GM11168 (cell line): Measurements from ENCODE around the gene SCN5A.

Experiments used
- in situ Hi-C: fragments of 300-500 bp; cut with MboI; formaldehyde crosslinking; loops from one replicate; pipeline ENCODE4 v1.12.0; 2022; ENCODE audit warnings: low sequenced_read_pairs; ENCODE audit not compliant: unreplicated experiment

The SCN5A gene

DNA sequence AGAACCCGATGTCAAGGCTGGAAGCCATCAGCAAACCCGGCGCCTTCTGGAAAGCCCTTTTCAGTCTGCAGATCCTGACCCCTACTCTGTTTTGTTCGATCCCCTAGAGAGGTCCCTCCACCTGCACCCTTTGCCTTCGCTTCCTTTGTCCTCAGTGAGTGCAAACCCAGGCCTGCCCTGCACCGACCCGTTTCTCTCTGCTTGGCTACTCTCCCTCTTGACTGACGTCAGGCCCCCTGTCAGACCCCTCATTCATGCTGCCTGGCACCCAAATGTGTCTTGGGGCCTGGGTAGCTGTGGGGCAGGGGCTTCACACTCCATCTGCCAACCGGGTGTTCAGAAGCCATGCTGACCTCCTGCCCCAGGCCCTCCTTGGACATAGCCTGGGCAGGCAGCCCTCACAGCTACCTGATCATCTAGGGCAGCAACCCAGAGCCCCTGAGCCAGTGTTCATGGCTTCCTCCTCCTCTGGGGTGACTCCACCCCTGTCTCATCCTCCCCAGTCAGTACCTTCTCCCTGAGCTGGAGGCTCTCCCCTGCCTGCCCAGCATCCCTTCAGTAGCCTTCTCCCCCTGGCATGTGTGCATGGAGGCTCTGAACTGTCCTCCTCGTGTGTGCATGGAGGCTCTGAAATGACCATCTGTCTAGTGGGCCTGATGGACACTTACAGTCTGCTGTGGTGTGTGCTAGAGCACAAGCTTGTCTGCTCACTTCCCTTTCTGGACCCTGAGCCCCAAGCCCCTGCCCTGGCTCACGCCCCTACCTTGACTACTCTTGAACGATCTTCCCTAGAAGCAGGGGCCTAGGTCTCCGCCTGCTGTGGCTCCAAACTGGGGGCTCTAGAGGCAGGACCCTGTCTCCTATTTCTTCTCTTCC lies 83.9 kb downstream of the SCN5A start:
- in situ Hi-C loops: no loop called here

DNA sequence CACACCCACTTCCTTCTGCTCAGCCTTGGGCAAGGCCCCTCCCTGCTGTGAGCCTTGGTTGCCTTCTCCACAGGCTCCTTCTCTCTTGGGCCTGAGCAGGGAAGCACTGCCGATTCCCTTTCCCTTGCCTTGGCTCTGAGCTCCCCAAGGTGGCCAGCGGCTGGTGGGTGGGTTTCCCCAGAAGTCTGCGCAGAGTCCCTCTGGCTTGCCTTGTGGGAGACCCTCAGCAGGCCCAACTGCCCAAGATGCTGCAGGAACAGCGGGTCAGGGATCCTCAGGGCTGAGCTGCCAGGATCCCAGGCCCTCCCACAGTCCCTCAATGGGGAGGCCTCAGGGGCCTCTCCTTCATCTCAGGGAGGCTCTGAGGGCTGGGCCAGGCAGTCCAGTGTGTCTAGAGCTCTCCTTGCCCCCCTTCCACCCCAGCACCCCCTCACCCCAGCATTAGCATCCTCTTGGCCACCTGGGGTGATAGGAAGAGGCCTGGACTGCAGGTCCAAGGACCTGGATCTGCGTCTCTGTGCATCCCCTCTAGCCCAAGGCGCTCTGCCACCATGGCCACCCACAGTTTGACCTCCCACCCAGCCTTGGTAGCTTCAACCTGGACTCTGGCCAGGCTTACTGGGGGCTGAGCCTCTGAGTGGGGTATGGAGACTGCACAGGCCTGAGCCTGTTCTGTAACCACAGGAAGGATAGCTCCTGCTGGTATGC lies 84.7 kb downstream of the SCN5A start:
- in situ Hi-C loops: no loop called here

DNA sequence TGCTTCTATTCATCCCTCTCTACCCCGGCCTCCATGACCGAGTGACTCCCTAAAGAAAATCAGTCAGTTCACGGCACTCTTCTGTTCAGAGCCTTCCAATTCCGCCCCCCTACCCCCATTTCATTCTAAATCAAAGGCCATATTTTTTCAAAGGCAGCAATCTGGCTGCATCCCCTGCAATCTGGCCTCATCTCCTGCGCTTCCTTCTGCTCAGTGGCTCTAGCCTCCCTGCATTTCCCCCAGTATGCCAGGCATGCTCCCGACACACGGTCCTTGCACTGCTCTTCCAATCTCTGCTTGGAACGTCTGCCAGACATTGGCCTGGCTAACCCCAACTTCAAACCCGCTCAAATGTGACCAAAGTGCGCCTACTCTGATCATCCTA lies 85.6 kb downstream of the SCN5A start:
- in situ Hi-C loops: no loop called here

DNA sequence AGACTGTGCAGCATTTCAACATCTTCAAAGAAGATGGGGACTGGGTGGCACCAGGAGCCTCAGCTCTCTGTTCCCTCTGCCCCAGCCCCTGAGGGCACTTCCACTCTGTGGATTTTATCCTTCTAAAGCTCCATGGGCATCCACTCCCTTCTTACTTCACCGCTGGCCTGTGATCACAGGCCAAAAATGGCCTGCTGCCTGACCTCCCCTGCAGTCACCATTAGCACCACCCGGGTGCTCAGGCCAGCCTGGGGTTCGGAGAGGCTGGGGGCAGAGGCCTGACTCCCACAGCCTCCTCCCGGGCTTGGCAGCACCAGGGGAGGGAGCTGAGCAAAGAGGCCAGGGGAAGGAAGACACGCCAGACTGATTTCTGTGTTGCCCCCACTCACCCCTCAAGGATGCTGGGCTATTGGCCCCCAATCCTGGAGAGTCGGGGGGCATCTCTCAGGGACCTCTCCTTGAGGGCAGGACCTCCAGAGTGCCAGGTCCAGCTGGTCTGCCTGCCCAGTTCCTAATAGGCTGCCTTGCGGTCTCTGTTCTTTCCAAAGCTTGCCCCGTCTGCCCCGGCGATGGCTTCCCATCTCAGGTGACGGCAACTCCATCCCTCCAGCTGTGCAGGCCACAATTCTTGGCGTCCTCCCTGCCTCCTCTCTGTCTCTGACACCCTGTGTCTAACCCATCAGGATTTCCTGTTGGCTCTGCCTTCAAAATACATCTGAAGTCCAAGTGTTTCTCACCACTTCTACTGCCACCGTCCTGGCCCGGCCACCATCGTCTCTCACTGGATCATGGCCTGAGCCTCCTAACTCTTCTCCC lies 86.2 kb downstream of the SCN5A start:
- in situ Hi-C loops: no loop called here

DNA sequence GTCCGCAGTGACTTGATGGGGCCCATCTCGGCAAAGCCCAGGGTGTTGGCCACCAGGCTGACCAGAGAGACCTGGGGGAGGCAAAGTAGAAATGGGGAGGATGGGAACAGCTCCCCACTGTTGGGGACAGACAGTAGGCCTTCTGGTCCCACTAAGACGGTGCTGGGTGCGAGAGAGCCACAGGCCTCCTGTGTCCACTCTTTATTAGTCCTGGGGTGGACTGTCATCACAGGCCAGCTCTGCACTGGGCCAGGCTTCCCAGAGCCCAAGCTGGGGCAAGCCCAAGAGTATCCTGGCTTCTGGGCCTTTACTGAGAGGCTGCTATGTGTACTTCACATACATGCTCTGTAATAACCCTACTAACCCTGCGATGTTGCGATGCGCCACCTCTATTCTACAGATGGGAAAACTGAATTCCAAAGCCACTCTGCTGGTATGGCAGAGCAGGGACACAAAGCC lies 87.0 kb downstream of the SCN5A start:
- in situ Hi-C loops: no loop called here

DNA sequence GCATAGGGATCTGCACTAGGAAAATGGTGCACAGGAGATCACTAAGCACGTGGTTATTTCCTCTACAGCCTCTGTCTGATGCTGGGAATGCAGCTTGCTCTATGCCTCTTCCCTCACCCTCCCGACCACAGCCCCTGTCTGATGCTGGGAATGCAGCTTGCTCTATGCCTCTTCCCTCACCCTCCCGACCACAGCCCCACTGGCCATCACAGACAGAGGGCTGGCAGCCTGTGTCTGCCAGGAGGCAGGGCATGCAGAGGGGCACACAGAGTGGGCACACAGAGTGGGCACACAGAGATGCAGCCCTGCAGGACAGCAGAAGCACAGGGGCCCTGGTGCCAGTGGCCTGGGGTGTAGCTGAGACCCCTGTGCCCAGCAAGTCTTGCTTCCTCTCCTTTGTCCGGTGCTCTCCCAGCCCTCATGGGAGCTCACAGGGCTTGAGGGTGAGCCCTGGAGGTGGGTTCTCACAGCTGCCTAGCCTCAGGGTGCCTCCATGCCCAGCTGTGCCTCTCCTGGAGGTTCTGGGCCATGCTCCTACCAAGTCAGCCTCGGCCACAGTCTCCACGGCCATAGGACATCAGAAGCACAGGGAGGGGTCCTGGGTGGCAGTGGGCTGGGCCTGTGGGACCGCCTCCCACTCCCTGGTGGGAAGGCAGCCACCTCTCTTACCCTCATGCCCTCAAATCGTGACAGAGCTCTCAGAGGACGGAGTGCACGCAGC lies 87.6 kb downstream of the SCN5A start:
- in situ Hi-C loops: no loop called here

DNA sequence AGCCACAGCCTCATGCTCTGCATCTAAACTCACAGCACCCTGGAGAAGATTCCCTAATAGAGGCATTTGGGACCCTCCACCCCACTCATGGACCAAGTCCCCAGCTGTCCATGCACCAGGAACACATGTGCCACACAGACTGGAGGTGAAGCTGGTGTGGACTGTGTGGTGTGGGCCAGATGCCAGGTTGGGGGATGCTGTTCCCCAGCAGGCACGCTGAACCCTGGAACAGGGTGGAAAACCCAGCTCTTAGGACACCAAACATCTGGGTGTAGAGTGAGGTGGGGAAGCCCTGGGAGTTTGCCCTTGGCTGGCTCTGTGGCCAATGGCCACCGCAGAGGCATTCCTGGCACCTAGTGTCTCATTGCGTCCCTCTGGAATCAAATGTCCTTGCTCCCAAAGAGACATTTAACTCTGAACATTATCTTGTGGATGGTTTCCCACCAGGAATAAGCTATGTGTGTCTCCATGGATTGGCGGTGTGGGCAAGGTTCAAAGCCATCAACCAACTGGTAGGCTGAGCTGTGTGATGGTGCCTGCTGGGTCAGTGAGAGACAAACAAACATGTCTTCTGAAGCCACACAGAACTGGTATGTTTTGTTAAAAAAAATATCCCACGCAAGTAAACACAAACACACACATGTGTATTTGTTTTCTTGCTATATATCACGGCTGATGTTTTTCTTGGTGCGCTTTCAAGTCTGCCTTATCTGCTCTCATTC lies 88.3 kb downstream of the SCN5A start:
- in situ Hi-C loops: no loop called here

DNA sequence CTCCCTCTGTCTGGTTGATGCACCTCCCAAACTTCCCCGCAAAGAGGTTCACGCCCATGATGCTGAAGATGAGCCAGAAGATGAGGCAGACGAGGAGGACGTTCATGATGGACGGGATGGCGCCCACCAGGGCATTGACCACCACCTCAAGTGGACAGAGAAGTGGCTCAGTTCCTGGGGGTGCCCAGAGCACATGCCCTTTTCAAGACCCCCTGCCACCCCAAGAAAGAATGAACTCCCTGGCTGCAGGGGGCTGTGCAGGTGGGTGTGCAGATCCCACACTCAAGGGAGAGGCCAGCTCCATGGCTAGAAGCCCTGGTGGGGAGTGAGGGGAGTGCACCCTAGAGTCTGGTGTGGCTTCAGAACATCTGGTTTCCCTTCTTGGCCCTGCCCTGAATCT lies 89.2 kb downstream of the SCN5A start:
- in situ Hi-C loops: no loop called here

DNA sequence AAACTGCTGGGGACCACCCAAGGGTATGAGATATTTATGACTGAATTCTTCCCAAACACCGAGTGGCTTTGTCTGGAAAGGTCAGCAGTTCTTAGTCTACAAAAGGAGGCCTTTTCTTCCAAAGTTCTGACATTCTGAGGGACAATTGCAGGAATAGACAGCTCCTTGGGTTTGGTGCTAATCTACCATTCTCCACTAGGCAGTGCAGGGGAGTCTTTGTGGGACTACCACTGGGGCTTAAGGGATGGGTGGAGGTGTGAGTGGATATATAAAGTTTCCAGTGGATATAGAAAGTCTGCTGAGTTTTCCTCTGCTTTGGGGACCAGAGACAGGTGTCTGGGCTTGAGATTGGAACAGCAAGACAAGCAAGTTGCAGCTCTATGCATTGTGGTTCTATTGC lies 90.6 kb downstream of the SCN5A start:
- in situ Hi-C loops: no loop called here

DNA sequence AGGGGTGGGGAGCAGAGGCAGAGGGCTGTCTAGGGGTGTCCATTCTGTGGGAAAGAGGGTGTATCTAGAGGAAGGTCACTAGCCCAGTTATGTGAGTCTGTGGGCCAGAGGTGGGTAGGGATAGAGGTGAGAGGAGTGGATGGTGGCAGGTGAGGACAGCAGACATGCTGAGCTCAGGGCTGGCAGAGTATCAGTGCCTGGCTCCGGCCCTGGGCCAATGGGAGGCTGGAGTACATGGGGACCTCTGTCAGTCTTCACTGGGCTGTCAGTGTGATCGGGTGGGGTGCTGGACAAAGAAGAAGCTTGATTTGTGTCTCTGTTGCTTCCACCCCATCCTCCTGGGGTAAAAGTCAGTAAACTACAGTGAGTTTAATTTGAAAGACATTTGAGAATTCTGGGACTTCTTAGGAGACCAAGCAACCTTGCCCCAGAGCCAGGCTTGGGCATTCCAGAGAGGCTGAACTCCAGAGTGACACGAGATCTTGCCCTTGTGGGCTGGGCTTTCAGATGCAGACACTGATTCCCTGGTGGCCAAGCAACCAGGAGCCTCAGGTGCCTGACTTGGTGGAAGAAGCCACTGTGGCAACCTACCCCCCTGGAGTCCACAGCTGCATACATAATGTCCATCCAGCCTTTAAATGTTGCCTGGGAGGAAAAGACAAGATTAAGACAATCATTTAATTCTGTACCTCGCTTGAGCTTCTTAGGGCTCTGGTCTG lies 92.7 kb downstream of the SCN5A start:
- in situ Hi-C loops: no loop called here

DNA sequence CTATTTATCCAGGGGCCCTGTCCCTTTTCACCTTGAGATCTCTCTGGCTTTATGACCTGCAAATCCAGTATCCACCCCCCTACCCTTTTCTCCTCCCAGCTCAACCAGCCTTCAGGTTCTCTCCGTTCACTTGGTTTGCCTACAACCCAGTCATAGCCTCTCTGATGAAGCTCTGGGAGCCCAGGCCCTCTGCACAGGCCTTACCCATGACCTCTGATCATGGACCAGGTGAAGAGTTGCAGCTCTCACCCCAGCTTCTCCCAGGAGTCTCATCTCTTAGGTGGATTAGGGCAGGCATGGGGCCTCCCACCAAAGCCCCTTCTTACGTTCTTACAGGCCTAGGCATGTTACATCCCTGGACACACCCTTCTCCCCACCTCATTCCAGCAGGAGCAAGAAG lies 93.6 kb downstream of the SCN5A start:
- in situ Hi-C loops: no loop called here

DNA sequence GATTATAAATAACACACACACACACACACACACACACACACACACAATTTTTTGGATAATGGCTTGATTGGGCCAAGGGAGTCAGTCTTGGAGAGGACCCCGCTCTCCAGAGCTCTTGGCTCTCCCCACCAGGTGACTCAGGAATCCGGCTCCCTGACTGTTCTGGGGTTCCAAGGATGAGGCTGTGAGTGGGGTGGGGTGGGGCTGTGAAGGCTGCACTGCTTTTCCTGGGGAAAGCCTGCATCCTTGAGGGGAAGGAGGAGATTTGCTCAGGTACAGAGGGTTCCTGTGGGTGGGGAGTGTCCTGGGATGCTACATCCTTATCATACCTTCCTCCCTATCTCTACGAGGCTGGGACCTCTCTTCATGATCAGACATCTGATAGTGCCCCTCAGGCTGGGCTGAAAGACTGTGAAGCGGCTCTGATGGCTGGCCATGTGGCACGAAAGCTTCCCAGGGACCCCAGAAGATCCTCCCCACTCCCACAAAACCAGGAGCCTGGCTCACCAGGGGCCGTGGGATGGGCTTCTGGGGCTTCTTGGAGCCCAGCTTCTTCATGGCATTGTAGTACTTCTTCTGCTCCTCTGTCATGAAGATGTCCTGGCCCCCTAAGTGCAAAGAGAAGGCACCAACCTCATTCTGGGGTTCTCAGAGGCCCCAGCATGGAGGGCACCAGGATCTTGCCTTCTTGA lies 94.2 kb downstream of the SCN5A start:
- in situ Hi-C loops: no loop called here

DNA sequence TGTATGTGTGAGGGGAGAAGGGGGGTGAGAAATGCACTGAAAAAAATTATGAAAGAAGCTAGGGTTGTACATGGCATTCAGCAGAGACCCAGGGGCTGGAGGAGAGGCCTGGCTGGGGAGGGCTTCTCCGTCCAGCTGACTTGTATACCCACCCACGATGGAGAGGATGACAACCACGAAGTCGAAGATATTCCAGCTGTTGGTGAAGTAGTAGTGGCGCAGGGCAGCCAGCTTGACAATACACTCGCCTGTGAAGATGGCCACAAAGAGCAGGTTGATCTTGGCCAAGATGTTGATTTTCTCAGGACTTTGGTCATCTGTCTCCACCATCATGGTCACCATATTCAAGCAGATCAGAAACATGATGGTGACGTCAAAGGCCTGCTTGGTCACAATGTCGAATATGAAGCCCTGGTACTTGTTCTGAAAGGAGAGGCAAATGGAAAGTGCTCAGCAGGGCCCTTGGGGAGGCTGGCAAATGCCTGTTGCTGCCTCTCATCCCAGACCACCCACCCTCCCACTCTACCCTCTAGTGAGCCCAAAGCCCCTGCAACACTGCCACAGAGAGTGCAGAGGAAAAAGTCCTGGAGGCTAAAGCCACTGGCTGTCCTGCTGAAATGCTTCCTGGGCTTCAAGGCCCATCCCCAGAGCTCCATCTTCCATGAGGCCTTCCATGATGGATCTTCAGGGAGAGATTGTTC lies 95.2 kb downstream of the SCN5A start:
- in situ Hi-C loops: no loop called here

DNA sequence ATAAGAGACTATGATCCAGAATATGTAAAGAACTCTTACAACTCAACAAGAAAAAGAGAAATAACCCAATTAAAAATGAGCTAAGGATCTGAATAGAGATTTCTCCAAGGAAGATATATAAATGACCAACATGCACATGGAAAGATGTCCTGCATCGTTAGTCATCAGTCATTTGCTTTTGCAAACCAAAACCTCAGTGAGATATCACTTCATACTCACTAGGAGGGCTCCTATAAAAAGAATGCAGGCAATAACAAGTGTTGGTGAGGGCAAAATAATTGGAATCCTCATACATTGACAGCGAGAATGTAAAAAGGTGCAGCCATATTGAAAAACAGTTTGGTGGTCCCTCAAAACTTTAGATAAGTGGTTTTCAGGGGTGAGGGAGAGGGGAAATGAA lies 96.4 kb downstream of the SCN5A start:
- in situ Hi-C loops: no loop called here

DNA sequence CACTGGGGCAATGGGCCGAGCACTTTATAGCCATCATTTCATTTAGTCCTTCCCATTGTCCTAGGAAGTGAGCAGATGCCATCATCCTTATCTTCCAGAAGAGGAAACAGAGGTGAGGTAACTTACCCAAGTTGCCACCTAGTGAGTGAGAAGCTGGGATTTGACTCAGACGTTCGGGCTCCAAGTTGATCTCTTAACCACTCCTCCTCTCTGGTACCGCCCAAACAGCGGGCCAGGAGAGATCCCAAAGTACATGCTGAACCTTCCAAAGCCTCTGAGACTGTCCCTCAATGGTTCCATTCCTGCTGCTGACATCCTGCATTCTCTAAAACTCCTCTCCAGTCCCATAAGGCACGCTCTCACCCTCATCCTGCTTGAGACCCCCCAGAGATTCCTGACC lies 97.1 kb downstream of the SCN5A start:
- in situ Hi-C loops: no loop called here

DNA sequence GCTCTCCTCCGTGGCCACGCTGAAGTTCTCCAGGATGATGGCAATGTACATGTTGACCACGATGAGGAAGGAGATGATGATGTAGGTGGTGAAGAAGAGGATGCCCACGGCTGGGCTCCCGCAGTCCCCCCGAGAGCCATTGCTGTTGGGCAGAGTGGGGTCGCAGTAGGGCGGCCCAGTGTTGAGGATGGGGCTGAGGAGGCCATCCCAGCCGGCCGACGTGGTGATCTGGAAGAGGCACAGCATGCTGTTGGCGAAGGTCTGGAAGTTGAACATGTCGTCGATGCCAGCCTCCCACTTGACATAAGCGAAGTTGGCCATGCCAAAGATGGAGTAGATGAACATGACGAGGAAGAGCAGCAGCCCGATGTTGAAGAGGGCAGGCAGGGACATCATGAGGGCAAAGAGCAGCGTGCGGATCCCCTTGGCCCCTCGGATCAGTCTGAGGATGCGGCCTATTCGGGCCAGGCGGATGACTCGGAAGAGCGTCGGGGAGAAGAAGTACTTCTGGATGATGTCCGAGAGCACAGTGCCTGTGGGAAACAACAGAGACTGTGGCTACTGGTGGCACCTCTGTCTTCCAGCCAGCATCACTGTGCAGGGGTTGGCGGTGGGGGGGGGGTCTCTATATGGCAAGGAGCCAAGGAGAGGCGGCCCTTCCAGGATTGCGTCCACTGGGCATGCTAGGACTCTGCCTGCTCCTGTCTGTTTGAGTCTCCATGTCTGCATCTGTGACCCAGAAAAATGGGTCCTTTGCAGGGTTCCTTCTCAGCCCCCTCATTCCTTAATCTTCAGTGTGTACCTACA lies 98.3 kb downstream of the SCN5A start:
- in situ Hi-C loops: no loop called here
